ENCODE results near the gene TMEM184B. TPM values are rescaled to one million over a fixed set of nuclear protein-coding genes. Genes with fewer than 3 reads are reported as not detected.

Gene TMEM184B
- total and polyA plus RNA-seq, 2 donors (not counting 1 experiment from before 2014, with no cell fraction given) = 9.9 to 24.7 TPM

GRCh38 chr22:38192475-38192863 is 80.3 kb downstream of the TMEM184B start:
- H3K4me1 Mint-ChIP-seq = peaks cover 2% of the 10 kb centered on the region
- Histone ChIP-seq H2AFZ (ENCODE audit: insufficient read depth, low read depth, low read length, poor library complexity, severe bottlenecking) (no peak overlapping the region), H3K27ac (ENCODE audit: low read length in 2 of 2) (no peak overlapping the region), H3K4me3 (ENCODE audit: control extremely low read depth in 1 of 5, extremely low read depth in 1 of 5, insufficient read depth in 1 of 5, low read depth in 2 of 5, low read length in 4 of 5) (no peak overlapping the region), H3K4me2 (replicated peaks; ENCODE audit: low read depth, low read length, poor library complexity, severe bottlenecking) (no peak overlapping the region), H3K9ac (ENCODE audit: low read length) (no peak overlapping the region), H3K4me1 (ENCODE audit: control insufficient read depth in 2 of 2, insufficient read depth in 2 of 2, low read length in 2 of 2) (no peaks in the 10 kb centered on the region), H4K20me1 (ENCODE audit: control insufficient read depth, insufficient read depth, low read length, poor library complexity, severe bottlenecking) (no peaks in the 10 kb centered on the region), H3K9me3 (ENCODE audit: control extremely low read depth in 1 of 3, control insufficient read depth in 2 of 3, insufficient read depth in 1 of 3, low read length in 2 of 3) (no peaks in the 10 kb centered on the region), H3K36me3 (replicated peaks in 1 of 2; ENCODE audit: control extremely low read depth in 1 of 2, control insufficient read depth in 1 of 2, extremely low read depth in 1 of 2, insufficient read depth in 2 of 2, low read length in 1 of 2) (no peaks in the 10 kb centered on the region), H3K79me2 (ENCODE audit: control insufficient read depth, insufficient read depth, low read length) (no peaks in the 10 kb centered on the region), H3K27me3 (replicated peaks in 1 of 4; ENCODE audit: control extremely low read depth in 1 of 4, control insufficient read depth in 3 of 4, insufficient read depth in 4 of 4, low read length in 3 of 4) (peaks cover 0 to 3% (median under 1%) of the 10 kb centered on the region in 4 experiments)
- 100% methylated on average over 3 of the region's 3 CpGs for WGBS (ENCODE audit: insufficient coverage)
- no peak overlapping the region for H3K4me3 Mint-ChIP-seq
- peaks cover 21% of the 10 kb centered on the region for H3K27me3 Mint-ChIP-seq
- H3K9me3 Mint-ChIP-seq (ENCODE audit: insufficient read depth) = no peaks in the 10 kb centered on the region
- ChIA-PET POLR2A (interaction anchor here (0.8 kb wide), 1 partner anchor 10 kb away, joined by 3 read pairs; no protein-coding TSS in a partner anchor), CTCF (no interaction called here)
- no peak overlapping the region for H3K27ac Mint-ChIP-seq
- ATAC-seq (ENCODE audit: low read depth) (no peak), DNase-seq (no peak)
- TF ChIP-seq EZH2 (IDR thresholded peaks at IDR 0.05; ENCODE audit: borderline replicate concordance, insufficient read depth, low read depth, low read length, poor library complexity, severe bottlenecking) = no peak
- TF ChIP-seq CTCF (IDR thresholded peaks at IDR 0.05) = no peak
- intact Hi-C loops (cut with micrococcal nuclease) = no loop called here

- intact Hi-C loops (cut with micrococcal nuclease) = no loop called here
- no peaks in the 10 kb centered on the region for H4K20me1 ChIP-seq (ENCODE audit: control insufficient read depth, insufficient read depth, low read length, poor library complexity, severe bottlenecking)
- Mint-ChIP-seq H3K27me3 (peaks cover 22% of the 10 kb centered on the region), H3K27ac (no peak overlapping the region), H3K4me3 (no peak overlapping the region), H3K4me1 (peaks cover 2% of the 10 kb centered on the region), H3K9me3 (ENCODE audit: insufficient read depth) (no peaks in the 10 kb centered on the region)
- H3K27me3 ChIP-seq (replicated peaks in 1 of 4; ENCODE audit: control extremely low read depth in 1 of 4, control insufficient read depth in 3 of 4, insufficient read depth in 4 of 4, low read length in 3 of 4) = peaks cover 0 to 3% (median under 1%) of the 10 kb centered on the region in 4 experiments
- no peak overlapping the region for H2AFZ ChIP-seq (ENCODE audit: insufficient read depth, low read depth, low read length, poor library complexity, severe bottlenecking)
- no peaks in the 10 kb centered on the region for H3K9me3 ChIP-seq (ENCODE audit: control extremely low read depth in 1 of 3, control insufficient read depth in 2 of 3, insufficient read depth in 1 of 3, low read length in 2 of 3)
- TF ChIP-seq CTCF (IDR thresholded peaks at IDR 0.05) = no peak
- no peak for TF ChIP-seq EZH2 (IDR thresholded peaks at IDR 0.05; ENCODE audit: borderline replicate concordance, insufficient read depth, low read depth, low read length, poor library complexity, severe bottlenecking)
- ChIA-PET CTCF (no interaction called here), POLR2A (no interaction called here)
- H3K4me2 ChIP-seq (replicated peaks; ENCODE audit: low read depth, low read length, poor library complexity, severe bottlenecking) = no peak overlapping the region
- H3K27ac ChIP-seq (ENCODE audit: low read length in 2 of 2) = no peak overlapping the region
- H3K79me2 ChIP-seq (ENCODE audit: control insufficient read depth, insufficient read depth, low read length) = no peaks in the 10 kb centered on the region
- H3K4me1 ChIP-seq (ENCODE audit: control insufficient read depth in 2 of 2, insufficient read depth in 2 of 2, low read length in 2 of 2) = no peaks in the 10 kb centered on the region
- H3K36me3 ChIP-seq (replicated peaks in 1 of 2; ENCODE audit: control extremely low read depth in 1 of 2, control insufficient read depth in 1 of 2, extremely low read depth in 1 of 2, insufficient read depth in 2 of 2, low read length in 1 of 2) = no peaks in the 10 kb centered on the region
- ATAC-seq (ENCODE audit: low read depth) (no peak), DNase-seq (no peak)
- H3K4me3 ChIP-seq (ENCODE audit: control extremely low read depth in 1 of 5, extremely low read depth in 1 of 5, insufficient read depth in 1 of 5, low read depth in 2 of 5, low read length in 4 of 5) = no peak overlapping the region
- WGBS (ENCODE audit: insufficient coverage) = 87% methylated on average over 10 of the region's 10 CpGs
- no peak overlapping the region for H3K9ac ChIP-seq (ENCODE audit: low read length)
Measured at GRCh38 chr22:38191731-38192474, 80.9 kb downstream of the TMEM184B start.
